ENCODE results near the gene TBX4. TPM values are rescaled to one million over a fixed set of nuclear protein-coding genes. Genes with fewer than 3 reads are reported as not detected.

The TBX4 gene
- polyA plus RNA-seq, 2 of the 4 experiments (the other 2 are of a cell fraction): 0.17 to 0.18 TPM

- TF ChIP-seq USF2 (IDR thresholded peaks at IDR 0.05): no peak
- no peak for TF ChIP-seq HEYL (CRISPR knock-in tag; IDR thresholded peaks at IDR 0.05)
- no peak for TF ChIP-seq MYC (IDR thresholded peaks at IDR 0.05; ENCODE audit: borderline replicate concordance, low read length)
- no peak for TF ChIP-seq HES2 (IDR thresholded peaks at IDR 0.05)
- TF ChIP-seq NPAS2 (CRISPR knock-in tag; IDR thresholded peaks at IDR 0.05; ENCODE audit: borderline replicate concordance): no peak
- no peak for TF ChIP-seq CHD2 (IDR thresholded peaks at IDR 0.05; ENCODE audit: low read length, partially characterized antibody)
- TF ChIP-seq MAFK (IDR thresholded peaks at IDR 0.05; ENCODE audit: partially characterized antibody): no peak
- TF ChIP-seq ZC3H11A (IDR thresholded peaks at IDR 0.05): no peak
Observed at GRCh38 chr17:61408151-61409041, 43.8 kb upstream of the TBX4 start (continued).

DNA sequence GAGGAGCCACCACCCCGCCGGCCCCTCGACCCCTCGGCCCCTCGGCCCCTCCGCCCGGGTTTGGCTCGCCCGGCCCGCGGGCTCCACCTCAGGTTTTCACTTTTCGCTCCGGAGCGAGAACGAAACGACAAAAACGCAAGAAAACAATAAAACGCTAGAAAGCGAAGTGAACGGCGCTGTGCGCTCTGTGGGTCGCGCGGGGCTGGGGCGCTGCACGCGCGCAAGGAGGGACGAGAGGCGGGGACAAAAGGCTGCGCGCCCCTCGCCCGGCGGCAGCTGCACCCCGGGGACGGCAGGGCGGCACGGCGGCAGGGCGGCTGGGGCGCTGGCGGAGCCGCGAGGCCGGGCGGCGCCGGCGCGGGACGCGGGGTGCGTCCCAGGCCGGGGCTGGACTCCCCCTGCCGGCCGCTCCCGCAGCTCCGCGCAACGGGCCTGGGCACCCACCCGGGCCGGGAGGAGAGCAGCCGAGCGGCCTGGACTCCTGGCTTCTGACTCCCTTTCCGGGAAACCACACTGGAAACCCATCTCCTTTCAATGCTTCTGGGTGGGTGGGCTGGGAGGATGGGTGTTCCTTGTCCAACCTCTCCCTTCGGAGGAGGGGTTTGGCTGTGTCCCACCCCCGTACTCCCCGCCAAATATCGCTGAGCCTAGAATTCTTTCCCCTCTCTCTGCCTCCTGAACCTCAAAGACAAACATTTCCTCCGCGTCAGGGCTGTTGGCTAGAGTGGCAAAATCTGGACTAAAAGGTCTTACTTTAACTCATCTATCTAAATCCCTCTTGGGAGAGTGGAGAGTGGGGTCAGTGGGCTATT is 42.7 kb upstream of the TBX4 start:
- Histone ChIP-seq H3K4me3 (peak overlapping the region; percentile 46), H3K4me2 (peak overlapping the region; percentile 58), H3K9me3 (0 out of 3 replicates have a peak, but pooled peaks cover 8% of the 10 kb centered on the region), H3K4me1 (peaks cover 8% of the 10 kb centered on the region; the same call in 2 of the 3 replicates), H3K27ac (peak overlapping the region; percentile 72 to 92)
- POLR2A ChIA-PET: interaction anchor here (0.7 to 1.0 kb wide), 3 partner anchors 9 to 689 kb away, joined by 3 to 4 read pairs (median 4); partner anchors contain the start of gene TBX2
- TF ChIP-seq POLR2A (IDR thresholded peaks at IDR 0.05; ENCODE audit: low read length) (peak; percentile 62), JUN (IDR thresholded peaks at IDR 0.05) (peak in 1 of 2 experiments; percentile 59; a peak in 3 of 5 replicates), EHMT2 (IDR thresholded peaks at IDR 0.05; ENCODE audit: low read depth) (no peak), NR3C1 (IDR thresholded peaks at IDR 0.05) (no peak), RFX5 (IDR thresholded peaks at IDR 0.05) (no peak), NPAS2 (CRISPR knock-in tag; IDR thresholded peaks at IDR 0.05; ENCODE audit: borderline replicate concordance) (0 out of 2 replicates have a peak, but pooled peaks have one; percentile 20), PBX3 (IDR thresholded peaks at IDR 0.05) (no peak), MAX (IDR thresholded peaks at IDR 0.05) (peak; percentile 41), HOXB5 (CRISPR knock-in tag; IDR thresholded peaks at IDR 0.05) (no peak), SMC3 (IDR thresholded peaks at IDR 0.05) (peak; percentile 98), MYC (IDR thresholded peaks at IDR 0.05; ENCODE audit: borderline replicate concordance, low read length) (peak; percentile 37; the same call in 1 of the 2 replicates), NFE2L2 (conservative IDR thresholded peaks at IDR 0.05; ENCODE audit: low read length) (no peak), RNF2 (IDR thresholded peaks at IDR 0.05; ENCODE audit: borderline replicate concordance, low read depth) (peak; percentile 74; the same call in 1 of the 2 replicates), CTCF (IDR thresholded peaks at IDR 0.05) (peak; percentile 96), PHF8 (IDR thresholded peaks at IDR 0.05; ENCODE audit: borderline replicate concordance, low read depth) (peak; percentile 56; the same call in 1 of the 2 replicates), ESRRA (IDR thresholded peaks at IDR 0.05; ENCODE audit: borderline replicate concordance, low read length) (no peak), HEYL (CRISPR knock-in tag; IDR thresholded peaks at IDR 0.05) (no peak), RAD21 (conservative IDR thresholded peaks at IDR 0.05 in 1 of 2, IDR thresholded peaks at IDR 0.05 in 1 of 2) (peak; percentile 50 to 72)
- TF ChIP-seq, protein P1, sequence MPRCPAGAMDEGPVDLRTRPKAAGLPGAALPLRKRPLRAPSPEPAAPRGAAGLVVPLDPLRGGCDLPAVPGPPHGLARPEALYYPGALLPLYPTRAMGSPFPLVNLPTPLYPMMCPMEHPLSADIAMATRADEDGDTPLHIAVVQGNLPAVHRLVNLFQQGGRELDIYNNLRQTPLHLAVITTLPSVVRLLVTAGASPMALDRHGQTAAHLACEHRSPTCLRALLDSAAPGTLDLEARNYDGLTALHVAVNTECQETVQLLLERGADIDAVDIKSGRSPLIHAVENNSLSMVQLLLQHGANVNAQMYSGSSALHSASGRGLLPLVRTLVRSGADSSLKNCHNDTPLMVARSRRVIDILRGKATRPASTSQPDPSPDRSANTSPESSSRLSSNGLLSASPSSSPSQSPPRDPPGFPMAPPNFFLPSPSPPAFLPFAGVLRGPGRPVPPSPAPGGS (IDR thresholded peaks at IDR 0.05): peak; percentile 35; the same call in 1 of the 3 replicates
- DNase-seq (ENCODE audit: low read depth in 1 of 2, low spot score in 1 of 2) (peak; percentile 75 to 91), ATAC-seq (peak; percentile 72 to 74), FAIRE-seq (no peak)
- CTCF ChIA-PET: interaction anchor here (0.6 to 19.8 kb wide), 54 partner anchors 8 to 732 kb away, joined by 3 to 357 read pairs (median 4); partner anchors contain the start of genes BCAS3 and TBX2
- 5% methylated on average over 54 of the region's 73 CpGs for WGBS (ENCODE audit: missing lambda C conversion rate)

Measured in A549 (cell line).